PFSK-1 (cell line): ENCODE measurements around the gene CYRIA.

Source experiments
- FOXP2 ChIP-seq: optimal IDR thresholded peaks from 2 replicates; pipeline ENCODE3; 2011; ENCODE audit warnings: borderline replicate concordance, control low read depth, inconsistent platforms; ENCODE audit not compliant: insufficient read depth; ENCODE audit errors: extremely low read length, extremely low read depth
- POLR2AphosphoS5 ChIP-seq: IDR thresholded peaks from 2 replicates; pipeline ENCODE4 v1.6.1; 2012; ENCODE audit warnings: low read depth, mild to moderate bottlenecking, control low read depth, low read length, moderate library complexity
- SIN3A ChIP-seq: IDR thresholded peaks from 2 replicates; pipeline ENCODE4 v1.6.1; 2012; ENCODE audit warnings: mild to moderate bottlenecking, low read length, moderate library complexity, borderline replicate concordance; ENCODE audit not compliant: insufficient read depth
- TAF1 ChIP-seq: IDR thresholded peaks from 2 replicates; pipeline ENCODE4 v1.6.1; 2012; ENCODE audit warnings: low read length, control low read depth, borderline replicate concordance; ENCODE audit not compliant: insufficient read depth
- TF ChIP-seq, protein P1 (sequence below), 2 experiments: IDR thresholded peaks; 2 replicates each; pipeline versions ENCODE4 v1.6.1 to v1.8.0; 2011 to 2012; ENCODE audit warnings: low read depth in 2 of 2, low read length in 2 of 2, control low read depth in 1 of 2, inconsistent platforms in 1 of 2, mild to moderate bottlenecking in 1 of 2, moderate library complexity in 1 of 2; ENCODE audit not compliant: insufficient read depth in 1 of 2

CYRIA gene

DNA sequence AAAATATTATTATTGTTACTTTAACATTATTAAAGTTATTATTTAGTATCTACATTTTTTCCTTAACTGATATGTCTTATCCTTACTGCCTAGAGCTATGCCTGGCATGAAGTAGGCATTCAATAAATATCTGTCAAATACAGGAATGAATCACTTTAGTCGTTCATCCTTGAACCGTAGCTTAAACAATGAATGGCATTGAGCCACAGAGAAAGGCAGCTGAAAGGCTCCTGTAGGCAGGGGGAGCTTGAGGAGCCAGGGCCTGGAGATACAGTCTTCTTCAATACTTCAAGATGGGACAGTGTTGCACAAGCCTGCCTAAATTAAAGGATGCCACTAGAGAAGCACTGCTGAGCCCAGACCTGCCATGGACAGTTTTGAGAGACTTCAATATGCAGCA lies 22.5 kb downstream of the CYRIA start:
- TF ChIP-seq, protein P1, sequence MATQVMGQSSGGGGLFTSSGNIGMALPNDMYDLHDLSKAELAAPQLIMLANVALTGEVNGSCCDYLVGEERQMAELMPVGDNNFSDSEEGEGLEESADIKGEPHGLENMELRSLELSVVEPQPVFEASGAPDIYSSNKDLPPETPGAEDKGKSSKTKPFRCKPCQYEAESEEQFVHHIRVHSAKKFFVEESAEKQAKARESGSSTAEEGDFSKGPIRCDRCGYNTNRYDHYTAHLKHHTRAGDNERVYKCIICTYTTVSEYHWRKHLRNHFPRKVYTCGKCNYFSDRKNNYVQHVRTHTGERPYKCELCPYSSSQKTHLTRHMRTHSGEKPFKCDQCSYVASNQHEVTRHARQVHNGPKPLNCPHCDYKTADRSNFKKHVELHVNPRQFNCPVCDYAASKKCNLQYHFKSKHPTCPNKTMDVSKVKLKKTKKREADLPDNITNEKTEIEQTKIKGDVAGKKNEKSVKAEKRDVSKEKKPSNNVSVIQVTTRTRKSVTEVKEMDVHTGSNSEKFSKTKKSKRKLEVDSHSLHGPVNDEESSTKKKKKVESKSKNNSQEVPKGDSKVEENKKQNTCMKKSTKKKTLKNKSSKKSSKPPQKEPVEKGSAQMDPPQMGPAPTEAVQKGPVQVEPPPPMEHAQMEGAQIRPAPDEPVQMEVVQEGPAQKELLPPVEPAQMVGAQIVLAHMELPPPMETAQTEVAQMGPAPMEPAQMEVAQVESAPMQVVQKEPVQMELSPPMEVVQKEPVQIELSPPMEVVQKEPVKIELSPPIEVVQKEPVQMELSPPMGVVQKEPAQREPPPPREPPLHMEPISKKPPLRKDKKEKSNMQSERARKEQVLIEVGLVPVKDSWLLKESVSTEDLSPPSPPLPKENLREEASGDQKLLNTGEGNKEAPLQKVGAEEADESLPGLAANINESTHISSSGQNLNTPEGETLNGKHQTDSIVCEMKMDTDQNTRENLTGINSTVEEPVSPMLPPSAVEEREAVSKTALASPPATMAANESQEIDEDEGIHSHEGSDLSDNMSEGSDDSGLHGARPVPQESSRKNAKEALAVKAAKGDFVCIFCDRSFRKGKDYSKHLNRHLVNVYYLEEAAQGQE (IDR thresholded peaks at IDR 0.05; ENCODE audit: insufficient read depth in 1 of 2, low read depth in 2 of 2, low read length in 2 of 2): no peak
- no peak for TF ChIP-seq POLR2AphosphoS5
- TF ChIP-seq SIN3A: no peak
- no peak for TF ChIP-seq TAF1
- no peak for TF ChIP-seq FOXP2

DNA sequence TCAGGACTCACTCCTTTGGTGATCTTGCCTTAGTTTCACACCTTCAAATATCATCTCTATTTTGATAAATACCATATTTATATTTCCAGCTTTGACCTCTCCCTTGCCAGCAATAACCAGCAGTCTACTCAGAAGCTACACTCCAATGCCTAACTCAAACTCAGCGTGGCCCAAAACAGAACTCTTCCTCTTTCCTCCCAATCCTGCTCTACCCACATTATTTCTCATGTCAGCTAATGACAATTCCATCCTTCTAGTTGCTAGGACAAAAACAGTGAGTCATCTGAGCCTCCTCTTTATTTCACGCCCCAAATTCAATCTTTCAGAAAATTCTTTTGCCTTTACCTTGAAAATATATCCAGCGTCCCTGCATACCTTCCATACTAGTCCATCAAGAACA lies 23.5 kb downstream of the CYRIA start:
- TF ChIP-seq TAF1: no peak
- TF ChIP-seq, protein P1 (IDR thresholded peaks at IDR 0.05; ENCODE audit: insufficient read depth in 1 of 2, low read depth in 2 of 2, low read length in 2 of 2): no peak
- no peak for TF ChIP-seq POLR2AphosphoS5
- TF ChIP-seq FOXP2: no peak
- no peak for TF ChIP-seq SIN3A

DNA sequence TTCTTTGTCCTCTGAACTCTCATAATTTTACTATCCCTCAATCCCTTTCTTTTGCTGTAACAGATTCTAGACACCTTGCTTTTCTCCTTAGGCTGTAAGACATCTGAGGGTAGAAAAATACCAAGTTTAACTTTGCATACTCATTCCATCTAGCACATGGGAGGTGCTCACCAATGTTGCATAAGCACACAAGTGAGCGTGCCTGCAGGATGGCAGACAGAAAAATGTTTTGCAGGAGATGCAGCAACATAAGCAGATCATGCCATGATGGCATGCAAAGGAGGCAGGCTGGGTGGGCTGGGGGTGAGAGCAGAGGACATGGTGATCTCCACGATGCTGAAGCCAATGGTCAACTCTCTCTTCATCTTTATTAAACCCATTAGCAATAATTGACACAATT lies 24.1 kb downstream of the CYRIA start:
- no peak for TF ChIP-seq POLR2AphosphoS5
- no peak for TF ChIP-seq TAF1

DNA sequence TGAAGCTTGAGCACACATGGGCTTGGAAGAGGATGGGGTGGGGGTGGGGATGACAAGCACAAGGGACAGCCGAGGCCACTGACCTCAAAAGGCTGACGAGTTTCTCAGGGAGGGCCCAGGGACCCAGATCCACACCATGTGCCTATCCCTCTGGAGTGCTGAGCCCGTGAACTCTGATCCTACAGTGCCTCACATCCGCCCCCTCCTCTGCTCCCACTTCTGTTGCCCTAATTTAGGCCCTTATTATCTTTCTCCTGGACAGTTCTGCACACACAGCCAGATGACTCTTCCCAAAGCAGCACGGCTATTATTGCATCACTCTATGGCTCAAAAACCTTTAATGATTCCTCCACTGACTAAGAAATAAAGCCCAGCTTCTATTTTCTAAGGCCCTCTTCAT lies 24.8 kb downstream of the CYRIA start:
- TF ChIP-seq POLR2AphosphoS5 (no peak), FOXP2 (no peak), SIN3A (no peak)

DNA sequence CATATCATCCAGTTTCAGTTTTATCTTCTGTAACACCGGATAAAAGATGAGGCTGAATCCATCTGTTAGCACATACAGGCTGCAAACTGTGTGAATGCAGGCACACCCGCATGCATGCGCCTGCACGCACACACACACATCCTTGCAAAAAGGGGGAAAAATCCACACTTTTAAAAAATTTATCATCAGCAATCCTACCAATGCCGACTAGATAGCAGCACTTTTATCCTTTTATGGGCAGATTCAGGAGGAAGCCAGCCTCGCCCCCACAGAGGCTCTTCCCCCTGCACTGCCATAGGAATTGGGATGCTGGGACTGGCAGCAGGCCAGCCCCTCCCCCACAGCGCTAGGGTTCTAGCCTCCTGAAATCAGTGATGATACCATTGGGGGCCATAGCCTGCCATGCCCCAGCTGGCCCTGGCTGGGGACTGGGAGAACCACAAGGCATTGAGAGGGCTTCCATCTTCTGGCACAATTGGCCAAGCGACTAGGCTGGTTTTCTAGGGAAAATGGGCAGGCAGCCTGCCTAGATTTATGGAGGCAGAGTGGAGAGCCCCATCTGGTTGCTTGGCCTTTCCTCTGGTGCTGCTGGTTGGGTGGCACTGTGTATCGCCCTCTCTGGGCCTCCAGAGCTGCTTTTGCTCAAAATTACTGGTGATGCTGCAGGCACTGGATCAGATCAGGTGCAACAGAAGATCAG lies 25.5 kb downstream of the CYRIA start:
- TF ChIP-seq POLR2AphosphoS5 (no peak), FOXP2 (no peak), TAF1 (no peak), SIN3A (no peak)
- TF ChIP-seq, protein P1 (IDR thresholded peaks at IDR 0.05; ENCODE audit: insufficient read depth in 1 of 2, low read depth in 2 of 2, low read length in 2 of 2): no peak

DNA sequence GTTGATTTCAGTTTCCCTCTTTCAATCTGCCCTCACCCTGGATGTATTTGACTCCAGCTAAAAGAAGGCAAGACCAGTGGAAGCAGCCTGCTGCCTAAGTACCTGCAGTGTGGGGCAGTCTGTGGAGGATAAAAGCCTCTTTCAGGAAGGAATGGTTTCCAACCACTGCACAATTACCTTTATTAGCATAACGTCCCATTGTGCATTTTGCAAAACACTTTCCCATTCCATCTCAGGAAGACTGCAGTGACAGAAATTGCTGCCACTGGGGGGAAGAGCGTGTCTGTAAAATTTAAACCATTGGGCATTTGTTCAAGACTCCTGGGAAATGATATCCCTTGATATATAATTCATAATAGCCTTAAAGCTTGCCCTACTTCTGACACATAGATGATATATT lies 26.2 kb downstream of the CYRIA start:
- TF ChIP-seq SIN3A (no peak), TAF1 (no peak), FOXP2 (no peak), POLR2AphosphoS5 (no peak)
- TF ChIP-seq, protein P1 (IDR thresholded peaks at IDR 0.05; ENCODE audit: insufficient read depth in 1 of 2, low read depth in 2 of 2, low read length in 2 of 2): no peak
